Ishikawa (cell line): Measurements from ENCODE around the gene ARGFX.

Experiments used
- CEBPB ChIP-seq: IDR thresholded peaks from 2 replicates; pipeline ENCODE4 v1.6.1; 2012
- EGR1 ChIP-seq: IDR thresholded peaks from 2 replicates; pipeline ENCODE4 v1.6.1; 2012
- EP300 ChIP-seq: IDR thresholded peaks from 2 replicates; pipeline ENCODE4 v1.6.1; 2012; ENCODE audit warnings: borderline replicate concordance
- NFIC ChIP-seq: IDR thresholded peaks from 2 replicates; pipeline ENCODE4 v1.6.1; 2012
- TAF1 ChIP-seq: IDR thresholded peaks from 2 replicates; pipeline ENCODE4 v1.6.1; 2012; ENCODE audit warnings: low read depth, mild to moderate bottlenecking
- TCF12 ChIP-seq: IDR thresholded peaks from 2 replicates; pipeline ENCODE4 v1.6.1; 2012; ENCODE audit warnings: low read depth
- TEAD4 ChIP-seq: IDR thresholded peaks from 2 replicates; pipeline ENCODE4 v1.6.1; 2012
- YY1 ChIP-seq: IDR thresholded peaks from 2 replicates; pipeline ENCODE4 v1.6.1; 2012; ENCODE audit warnings: low read depth
- TF ChIP-seq, protein P1 (sequence below): IDR thresholded peaks from 2 replicates; pipeline ENCODE4 v1.6.1; 2012; ENCODE audit warnings: low read depth, mild to moderate bottlenecking
- TF ChIP-seq, protein P2 (sequence below): IDR thresholded peaks from 2 replicates; pipeline ENCODE4 v1.6.1; 2012
- TF ChIP-seq, protein P3 (sequence below): IDR thresholded peaks from 2 replicates; pipeline ENCODE4 v1.6.1; 2012

DNA sequence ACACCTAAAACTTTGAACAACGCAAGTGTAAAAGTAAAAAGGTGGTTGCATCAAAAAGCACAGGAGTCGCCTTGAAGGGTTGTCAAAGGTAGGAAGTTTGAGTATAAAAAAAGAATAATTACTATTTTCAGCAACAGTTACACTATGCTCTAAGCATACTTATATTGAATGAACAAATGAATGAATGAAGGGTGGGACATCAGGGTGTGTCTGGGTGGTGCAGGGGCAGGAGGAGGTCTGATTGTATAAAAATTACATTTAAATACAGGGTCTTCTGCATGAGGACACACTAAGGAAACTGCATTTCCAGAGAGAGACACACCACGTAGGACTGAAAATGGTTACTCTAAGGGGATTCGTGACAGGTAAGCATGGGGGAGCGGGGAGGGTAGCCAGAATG lies at the start of gene ARGFX:
- TF ChIP-seq, protein P1, sequence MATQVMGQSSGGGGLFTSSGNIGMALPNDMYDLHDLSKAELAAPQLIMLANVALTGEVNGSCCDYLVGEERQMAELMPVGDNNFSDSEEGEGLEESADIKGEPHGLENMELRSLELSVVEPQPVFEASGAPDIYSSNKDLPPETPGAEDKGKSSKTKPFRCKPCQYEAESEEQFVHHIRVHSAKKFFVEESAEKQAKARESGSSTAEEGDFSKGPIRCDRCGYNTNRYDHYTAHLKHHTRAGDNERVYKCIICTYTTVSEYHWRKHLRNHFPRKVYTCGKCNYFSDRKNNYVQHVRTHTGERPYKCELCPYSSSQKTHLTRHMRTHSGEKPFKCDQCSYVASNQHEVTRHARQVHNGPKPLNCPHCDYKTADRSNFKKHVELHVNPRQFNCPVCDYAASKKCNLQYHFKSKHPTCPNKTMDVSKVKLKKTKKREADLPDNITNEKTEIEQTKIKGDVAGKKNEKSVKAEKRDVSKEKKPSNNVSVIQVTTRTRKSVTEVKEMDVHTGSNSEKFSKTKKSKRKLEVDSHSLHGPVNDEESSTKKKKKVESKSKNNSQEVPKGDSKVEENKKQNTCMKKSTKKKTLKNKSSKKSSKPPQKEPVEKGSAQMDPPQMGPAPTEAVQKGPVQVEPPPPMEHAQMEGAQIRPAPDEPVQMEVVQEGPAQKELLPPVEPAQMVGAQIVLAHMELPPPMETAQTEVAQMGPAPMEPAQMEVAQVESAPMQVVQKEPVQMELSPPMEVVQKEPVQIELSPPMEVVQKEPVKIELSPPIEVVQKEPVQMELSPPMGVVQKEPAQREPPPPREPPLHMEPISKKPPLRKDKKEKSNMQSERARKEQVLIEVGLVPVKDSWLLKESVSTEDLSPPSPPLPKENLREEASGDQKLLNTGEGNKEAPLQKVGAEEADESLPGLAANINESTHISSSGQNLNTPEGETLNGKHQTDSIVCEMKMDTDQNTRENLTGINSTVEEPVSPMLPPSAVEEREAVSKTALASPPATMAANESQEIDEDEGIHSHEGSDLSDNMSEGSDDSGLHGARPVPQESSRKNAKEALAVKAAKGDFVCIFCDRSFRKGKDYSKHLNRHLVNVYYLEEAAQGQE, result no peak
- TF ChIP-seq CEBPB (no peak), NFIC (no peak), TEAD4 (no peak), TAF1 (no peak), EP300 (no peak), EGR1 (no peak), YY1 (no peak), TCF12 (no peak)
- TF ChIP-seq, protein P2, sequence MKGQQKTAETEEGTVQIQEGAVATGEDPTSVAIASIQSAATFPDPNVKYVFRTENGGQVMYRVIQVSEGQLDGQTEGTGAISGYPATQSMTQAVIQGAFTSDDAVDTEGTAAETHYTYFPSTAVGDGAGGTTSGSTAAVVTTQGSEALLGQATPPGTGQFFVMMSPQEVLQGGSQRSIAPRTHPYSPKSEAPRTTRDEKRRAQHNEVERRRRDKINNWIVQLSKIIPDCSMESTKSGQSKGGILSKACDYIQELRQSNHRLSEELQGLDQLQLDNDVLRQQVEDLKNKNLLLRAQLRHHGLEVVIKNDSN, result no peak
- TF ChIP-seq, protein P3, sequence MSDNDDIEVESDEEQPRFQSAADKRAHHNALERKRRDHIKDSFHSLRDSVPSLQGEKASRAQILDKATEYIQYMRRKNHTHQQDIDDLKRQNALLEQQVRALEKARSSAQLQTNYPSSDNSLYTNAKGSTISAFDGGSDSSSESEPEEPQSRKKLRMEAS, result no peak
